LNCaP clone FGC (cell line): ENCODE measurements around the gene NAPEPLD.
A peak's percentile ranks its signal among the peaks of the same experiment; 100 is the strongest.

Experiments used
- DNase-seq: peaks from one replicate; pipeline ENCODE4 v3.0.0-alpha.2; 2011; ENCODE audit warnings: low read depth
- H3K4me3 ChIP-seq: 2 replicates; pipeline ENCODE4 v1.5.1; 2011; ENCODE audit warnings: mild to moderate bottlenecking, low read depth, low read length, control low read depth
- CTCF ChIP-seq: IDR thresholded peaks from 2 replicates; pipeline ENCODE4 v1.5.1; 2012; ENCODE audit warnings: mild to moderate bottlenecking; ENCODE audit not compliant: control insufficient read depth, insufficient read depth; ENCODE audit errors: extremely low read depth

Gene NAPEPLD

GRCh38 chr7:103142494-103142893 lies 6.4 kb downstream of the NAPEPLD start:
- no peak overlapping the region for H3K4me3 ChIP-seq
- TF ChIP-seq CTCF: no peak
- no peak for DNase-seq

- no peak for DNase-seq
These were observed 7.0 kb downstream of the NAPEPLD start for GRCh38 chr7:103141753-103142404.

GRCh38 chr7:103140685-103141084 lies 8.2 kb downstream of the NAPEPLD start:
- DNase-seq: no peak
- TF ChIP-seq CTCF: no peak
- no peak overlapping the region for H3K4me3 ChIP-seq

More at GRCh38 chr7:103141753-103142404, 7.0 kb downstream of the NAPEPLD start:
- H3K4me3 ChIP-seq: no peak overlapping the region
- no peak for TF ChIP-seq CTCF

- no peak for DNase-seq
- TF ChIP-seq CTCF: no peak
- no peak overlapping the region for H3K4me3 ChIP-seq
These were observed 8.8 kb downstream of the NAPEPLD start for GRCh38 chr7:103140061-103140460.

- DNase-seq: no peak
- H3K4me3 ChIP-seq: no peak overlapping the region
- no peak for TF ChIP-seq CTCF
These were observed 13.9 kb downstream of the NAPEPLD start for GRCh38 chr7:103134836-103135554.

GRCh38 chr7:103132995-103133688 lies 15.8 kb downstream of the NAPEPLD start:
- TF ChIP-seq CTCF: no peak
- DNase-seq: peak; percentile 37

More at GRCh38 chr7:103132995-103133688, 15.8 kb downstream of the NAPEPLD start:
- H3K4me3 ChIP-seq: no peak overlapping the region
